GM06990 (cell line): ENCODE measurements around the gene SMTNL1.

ENCODE experiments used
- DNase-seq: peaks from one replicate; pipeline ENCODE4 v3.0.0-alpha.2; 2011; ENCODE audit not compliant: insufficient read length; ENCODE audit errors: extremely low read depth
- H3K27me3 ChIP-seq: replicated peaks from 2 replicates; pipeline ENCODE4 v1.6.0; 2011; ENCODE audit warnings: low read length; ENCODE audit not compliant: control insufficient read depth, insufficient read depth
- H3K36me3 ChIP-seq: 2 replicates; pipeline ENCODE4 v1.5.1; 2011; ENCODE audit warnings: low read length; ENCODE audit not compliant: control insufficient read depth, insufficient read depth
- H3K4me3 ChIP-seq: replicated peaks from 2 replicates; pipeline ENCODE4 v1.5.1; 2011; ENCODE audit warnings: low read depth, mild to moderate bottlenecking, control low read depth, low read length
- TF ChIP-seq, protein P1 (sequence below): IDR thresholded peaks from 2 replicates; pipeline ENCODE4 v1.5.1; 2011; ENCODE audit warnings: low read length, control low read depth, mild to moderate bottlenecking, inconsistent platforms; ENCODE audit not compliant: insufficient read depth, poor library complexity, severe bottlenecking

Gene SMTNL1

DNA sequence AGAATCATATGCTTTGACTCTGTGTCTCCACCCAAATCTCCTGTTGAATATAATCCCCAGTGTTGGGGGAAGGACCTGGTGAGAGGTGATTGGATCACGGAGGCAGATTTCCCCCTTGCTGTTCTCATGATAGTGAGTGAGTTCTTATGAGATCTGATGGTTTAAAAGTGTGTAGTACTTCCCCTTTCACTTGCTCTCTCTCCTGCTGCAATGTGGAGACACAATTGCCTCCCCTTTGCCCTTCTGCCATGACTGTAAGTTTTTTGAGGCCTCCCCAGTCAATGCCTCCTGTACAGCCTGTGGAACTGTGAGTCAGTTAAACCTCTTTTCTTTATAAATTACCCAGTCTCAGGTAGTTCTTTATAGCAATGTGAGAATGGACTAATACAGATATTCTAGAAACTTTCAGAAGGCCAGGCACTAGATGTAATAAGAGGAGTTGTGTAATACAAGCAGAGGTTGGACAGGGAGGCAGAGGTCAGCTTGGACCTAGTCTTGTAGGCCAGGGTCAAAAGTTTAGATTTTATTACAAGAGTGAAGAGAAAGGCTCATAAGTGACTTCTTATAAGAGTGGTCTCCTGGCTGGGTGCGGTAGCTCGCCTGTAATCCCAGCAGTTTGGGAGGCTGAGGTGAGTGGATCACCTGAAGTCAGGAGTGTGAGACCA, 50.8 kb downstream of the SMTNL1 start:
- Histone ChIP-seq H3K27me3 (no peaks in the 10 kb centered on the region; the same call in 1 of the 2 replicates), H3K4me3 (no peak overlapping the region), H3K36me3 (no peaks in the 10 kb centered on the region)
- no peak for DNase-seq
- TF ChIP-seq, protein P1, sequence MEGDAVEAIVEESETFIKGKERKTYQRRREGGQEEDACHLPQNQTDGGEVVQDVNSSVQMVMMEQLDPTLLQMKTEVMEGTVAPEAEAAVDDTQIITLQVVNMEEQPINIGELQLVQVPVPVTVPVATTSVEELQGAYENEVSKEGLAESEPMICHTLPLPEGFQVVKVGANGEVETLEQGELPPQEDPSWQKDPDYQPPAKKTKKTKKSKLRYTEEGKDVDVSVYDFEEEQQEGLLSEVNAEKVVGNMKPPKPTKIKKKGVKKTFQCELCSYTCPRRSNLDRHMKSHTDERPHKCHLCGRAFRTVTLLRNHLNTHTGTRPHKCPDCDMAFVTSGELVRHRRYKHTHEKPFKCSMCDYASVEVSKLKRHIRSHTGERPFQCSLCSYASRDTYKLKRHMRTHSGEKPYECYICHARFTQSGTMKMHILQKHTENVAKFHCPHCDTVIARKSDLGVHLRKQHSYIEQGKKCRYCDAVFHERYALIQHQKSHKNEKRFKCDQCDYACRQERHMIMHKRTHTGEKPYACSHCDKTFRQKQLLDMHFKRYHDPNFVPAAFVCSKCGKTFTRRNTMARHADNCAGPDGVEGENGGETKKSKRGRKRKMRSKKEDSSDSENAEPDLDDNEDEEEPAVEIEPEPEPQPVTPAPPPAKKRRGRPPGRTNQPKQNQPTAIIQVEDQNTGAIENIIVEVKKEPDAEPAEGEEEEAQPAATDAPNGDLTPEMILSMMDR = no peak

DNA sequence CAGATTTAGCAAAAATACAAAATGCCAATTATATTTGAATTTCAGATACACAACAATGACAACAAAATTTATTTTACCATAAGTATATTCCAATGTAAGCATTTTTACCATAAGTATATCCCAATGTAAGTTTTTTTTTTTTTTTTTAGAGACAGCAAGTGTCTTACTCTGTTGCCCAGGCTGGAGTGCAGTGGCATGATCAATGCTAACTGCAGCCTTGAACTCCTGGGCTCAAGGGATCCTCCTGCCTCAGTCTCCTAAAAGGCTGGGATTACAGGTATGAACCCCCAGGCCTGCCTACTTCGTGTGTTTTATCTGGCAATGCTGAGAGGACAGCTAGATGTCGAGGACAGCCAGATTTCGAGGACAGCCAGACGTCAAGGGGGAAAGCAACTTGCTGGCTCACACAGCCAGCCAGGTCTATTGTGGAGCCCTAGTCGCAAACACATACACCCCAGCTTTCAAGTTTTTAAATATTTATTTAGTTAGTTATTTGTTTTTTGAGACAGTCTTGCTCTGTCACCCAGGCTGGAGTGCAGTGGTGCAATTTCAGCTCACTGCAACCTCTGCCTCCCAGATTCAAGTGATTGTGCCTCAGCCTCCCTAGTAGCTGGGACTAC, 59.0 kb downstream of the SMTNL1 start:
- Histone ChIP-seq H3K36me3 (no peaks in the 10 kb centered on the region), H3K27me3 (no peaks in the 10 kb centered on the region; the same call in 1 of the 2 replicates), H3K4me3 (no peak overlapping the region)
- no peak for DNase-seq
- TF ChIP-seq, protein P1 = no peak

DNA sequence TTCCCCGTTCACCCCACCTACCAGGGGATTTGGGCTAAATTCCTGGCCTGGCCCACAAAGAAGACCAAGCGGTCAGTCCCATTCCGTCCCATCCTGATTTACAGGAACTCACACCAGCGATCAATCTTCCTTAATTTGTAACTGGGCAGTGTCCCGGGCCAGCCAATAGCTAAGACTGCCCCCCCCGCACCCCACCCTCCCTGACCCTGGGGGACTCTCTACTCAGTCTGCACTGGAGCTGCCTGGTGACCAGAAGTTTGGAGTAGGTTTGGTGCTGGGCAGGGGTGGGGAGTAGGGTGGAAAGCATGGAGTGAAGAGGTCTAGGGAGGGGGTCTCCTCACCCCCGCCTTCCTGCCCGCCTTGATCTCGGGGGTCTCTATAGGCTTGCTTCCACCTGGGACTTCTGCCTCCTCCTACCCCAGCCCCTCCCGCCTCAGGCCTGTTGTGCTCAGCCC, 60.1 kb downstream of the SMTNL1 start, which contains the start of gene SERPING1:
Gene SERPING1, plus strand, starts transcription at position 225 of the 455 bp plus-strand sequence. CDS start 586 bp downstream, outside the sequence.
- DNase-seq = no peak
- H3K27me3 ChIP-seq = no peaks in the 10 kb centered on the region; the same call in 1 of the 2 replicates
- H3K36me3 ChIP-seq = no peaks in the 10 kb centered on the region
- H3K4me3 ChIP-seq = no peak within 1 kb of the TSS
- TF ChIP-seq, protein P1 = no peak

DNA sequence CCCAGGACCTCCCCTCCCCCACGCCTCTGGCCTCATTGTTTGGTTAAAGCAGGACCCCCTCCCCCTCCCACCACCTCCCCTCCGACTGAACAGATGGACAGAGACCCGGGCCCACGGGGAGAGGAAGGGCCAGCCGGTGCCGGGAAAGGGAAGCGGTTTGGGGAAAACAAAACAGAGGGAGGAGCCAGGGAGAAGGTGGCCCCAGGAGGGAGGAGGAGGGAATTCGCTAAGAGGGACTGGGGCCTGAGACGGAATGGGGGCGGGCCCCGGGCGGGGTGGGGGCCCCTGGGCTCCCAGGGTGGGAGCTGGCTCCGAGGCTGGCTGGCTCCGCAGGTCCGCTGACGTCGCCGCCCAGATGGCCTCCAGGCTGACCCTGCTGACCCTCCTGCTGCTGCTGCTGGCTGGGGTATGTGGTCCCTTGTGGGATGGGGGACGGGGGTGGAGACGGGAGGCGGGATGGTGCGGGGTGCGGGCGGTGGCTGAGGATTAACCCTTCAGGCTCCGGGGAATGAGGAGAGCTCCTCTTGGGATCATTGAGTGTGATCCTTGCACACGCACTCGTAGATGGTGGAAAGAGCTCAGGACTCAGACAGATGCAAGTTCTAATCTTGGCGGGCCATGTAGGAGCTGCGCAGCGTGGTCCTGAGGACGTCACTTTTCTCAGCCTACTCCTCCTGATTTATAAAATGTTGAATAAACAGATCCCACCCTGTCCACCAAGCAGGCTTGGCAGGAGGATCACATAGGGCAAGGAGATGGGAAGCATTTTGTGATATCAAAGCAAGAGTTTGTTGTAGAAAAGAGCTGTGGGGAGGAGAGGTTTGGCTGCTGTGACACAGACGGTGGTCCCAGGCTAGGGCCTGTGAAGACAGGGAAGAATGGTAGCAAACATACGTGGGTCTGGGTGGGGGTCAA, 60.8 kb downstream of the SMTNL1 start:
- TF ChIP-seq, protein P1 = no peak
- no peaks in the 10 kb centered on the region for H3K36me3 ChIP-seq
- H3K27me3 ChIP-seq = no peaks in the 10 kb centered on the region
- no peak for DNase-seq
- H3K4me3 ChIP-seq = no peak overlapping the region

DNA sequence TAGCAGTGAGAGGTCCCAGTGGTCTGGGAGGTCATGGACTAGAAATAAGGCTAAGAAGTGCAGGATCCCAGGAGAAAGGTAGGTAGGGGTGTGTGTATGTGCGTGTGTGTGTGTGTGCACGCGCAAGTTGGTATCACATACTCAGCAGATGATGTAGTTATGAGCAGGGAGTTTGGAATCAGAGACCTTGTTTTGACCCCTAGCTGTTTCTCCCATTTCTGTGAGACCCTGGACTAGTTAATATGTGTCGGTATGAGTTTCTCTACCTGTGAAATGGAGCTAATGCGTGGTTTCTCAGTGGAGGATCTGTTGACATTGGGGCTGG, 61.4 kb downstream of the SMTNL1 start:
- no peaks in the 10 kb centered on the region for H3K27me3 ChIP-seq
- TF ChIP-seq, protein P1 = no peak
- no peak for DNase-seq
- H3K4me3 ChIP-seq = no peak overlapping the region
- no peaks in the 10 kb centered on the region for H3K36me3 ChIP-seq
